Posterior cingulate gyrus (tissue), 11 donors: ENCODE measurements around the gene OR2AP1.
"Not testable (repeated sequence)": the region's sequence is repeated elsewhere in the genome, so short reads cannot be mapped to it uniquely, and the experiment has no call there.

Source experiments
- DNase-seq, 10 donors: peaks; one replicate each; pipeline versions ENCODE4 v3.0.0 to v3.0.0-alpha.2; 2020 to 2021; ENCODE audit warnings: mixed read lengths in 3 of 10
- intact Hi-C: fragments of 100-400 bp; cut with DNase I; formaldehyde crosslinking; loops from one replicate; pipeline ENCODE4 v1.15.1; 2023

OR2AP1 gene

DNA sequence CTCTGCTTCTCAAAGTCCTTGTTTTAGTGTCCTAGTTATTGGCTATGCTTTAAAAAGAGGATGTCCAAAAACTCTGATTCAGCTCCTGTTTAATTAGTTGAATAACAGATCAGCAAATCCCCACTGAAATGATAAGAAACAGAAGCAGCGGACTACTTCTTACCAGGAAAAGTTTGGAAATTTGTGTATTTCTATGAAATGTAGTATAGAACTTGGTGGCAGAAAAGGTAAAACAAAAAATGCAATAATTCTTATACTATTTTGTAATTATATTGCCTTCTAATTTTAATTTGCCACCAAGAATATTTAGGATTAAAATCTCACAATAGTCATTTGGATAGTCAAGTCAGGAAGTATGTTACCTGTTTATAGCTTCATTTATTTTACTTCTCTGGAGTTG lies at the start of gene OR2AP1:
OR2AP1 (plus strand) TSS at position 301 of the 400 bp plus-strand sequence. CDS start 1,947 bp downstream, outside the sequence.
- no peak for DNase-seq
- intact Hi-C loops = no loop called here

DNA sequence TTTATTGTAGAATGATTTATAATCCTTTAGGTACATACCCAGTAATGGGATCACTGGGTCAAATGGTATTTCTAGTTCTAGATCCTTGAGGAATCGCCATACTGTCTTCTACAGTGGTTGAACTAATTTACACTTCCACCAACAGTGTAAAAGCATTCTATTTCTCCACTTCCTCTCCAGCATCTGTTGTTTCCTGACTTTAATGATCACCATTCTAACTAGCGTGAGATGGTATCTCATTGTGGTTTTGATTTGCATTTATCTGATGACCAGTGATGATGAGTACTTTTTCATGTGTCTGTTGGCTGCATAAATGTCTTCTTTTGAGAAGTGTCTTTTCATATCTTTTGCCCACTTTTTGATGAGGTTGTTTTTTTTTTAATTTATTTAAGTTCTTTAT lies 24.0 kb upstream of the OR2AP1 start:
- DNase-seq, intact Hi-C loops: not testable (repeated sequence)

GRCh38 chr12:55548756-55549155 lies 23.5 kb upstream of the OR2AP1 start:
- intact Hi-C loops = no loop called here
- DNase-seq = no peak

GRCh38 chr12:55549302-55549701 lies 23.0 kb upstream of the OR2AP1 start, which contains the start of gene OR6C4:
Gene OR6C4 (plus strand): TSS chr12:55549602. CDS start chr12:55551227, 1,625 bp downstream.
- DNase-seq = no peak
- intact Hi-C loops = no loop called here

GRCh38 chr12:55554296-55554695 lies 18.0 kb upstream of the OR2AP1 start:
- no peak for DNase-seq
- intact Hi-C loops = no loop called here

DNA sequence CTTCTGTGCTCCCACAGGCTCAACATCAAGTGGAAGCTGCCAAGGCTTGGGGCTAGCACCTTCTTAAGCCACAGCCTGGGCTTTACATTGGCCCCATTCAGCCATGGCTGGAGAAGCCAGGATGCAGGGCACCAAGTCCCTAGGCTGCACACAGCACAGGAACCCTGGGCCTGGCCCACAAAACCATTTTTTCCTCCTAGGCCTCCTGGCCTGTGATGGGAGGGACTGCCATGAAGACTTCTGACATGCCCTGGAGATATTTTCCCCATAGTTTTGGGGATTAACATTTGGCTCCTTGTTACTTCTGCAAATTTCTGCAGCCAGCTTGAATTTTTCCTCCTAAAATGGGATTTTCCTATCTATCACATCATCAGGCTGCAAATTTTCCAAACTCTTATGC lies 2.2 kb upstream of the OR2AP1 start:
- DNase-seq, intact Hi-C loops: not testable (repeated sequence)

DNA sequence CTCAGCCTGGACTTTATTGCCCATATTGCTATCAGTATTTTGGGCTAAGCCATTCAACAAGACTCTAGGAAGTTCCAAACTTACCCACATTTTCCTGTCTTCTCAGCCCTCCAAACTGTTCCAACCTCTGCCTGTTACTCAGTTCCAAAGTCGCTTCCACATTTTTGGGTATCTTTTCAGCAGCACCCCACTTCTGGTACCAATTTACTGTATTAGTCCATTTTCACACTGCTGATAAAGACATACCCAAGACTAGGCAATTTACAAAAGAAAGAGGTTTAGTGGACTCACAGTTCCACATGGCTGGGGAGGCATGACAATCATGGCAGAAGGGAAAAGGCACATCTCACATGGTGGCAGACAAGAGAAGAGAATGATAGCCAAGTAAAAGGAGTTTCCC lies 1.6 kb upstream of the OR2AP1 start:
- intact Hi-C loops, DNase-seq: not testable (repeated sequence)

DNA sequence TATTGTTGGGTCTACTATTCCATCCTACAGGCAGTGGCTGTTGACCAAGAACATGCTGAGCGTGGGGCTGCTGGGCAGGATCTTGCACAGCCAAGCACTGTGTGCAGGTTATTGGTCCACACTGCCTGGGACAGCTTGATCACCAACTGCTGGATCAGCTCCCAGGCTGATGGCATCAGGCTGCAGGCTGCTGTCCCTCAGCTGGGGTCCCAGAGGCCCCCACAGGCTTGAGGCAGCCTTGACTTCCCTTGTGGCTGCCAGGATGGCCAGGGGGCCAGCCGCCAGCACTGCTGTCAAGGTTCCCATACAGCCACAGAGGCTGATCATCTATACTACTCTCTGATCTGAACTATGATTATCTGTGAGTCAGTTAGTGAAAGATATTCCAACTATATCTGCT lies 9.8 kb downstream of the OR2AP1 start:
- peak in 1 of 10 donors; percentile 70 for DNase-seq
- intact Hi-C loops = no loop called here

DNA sequence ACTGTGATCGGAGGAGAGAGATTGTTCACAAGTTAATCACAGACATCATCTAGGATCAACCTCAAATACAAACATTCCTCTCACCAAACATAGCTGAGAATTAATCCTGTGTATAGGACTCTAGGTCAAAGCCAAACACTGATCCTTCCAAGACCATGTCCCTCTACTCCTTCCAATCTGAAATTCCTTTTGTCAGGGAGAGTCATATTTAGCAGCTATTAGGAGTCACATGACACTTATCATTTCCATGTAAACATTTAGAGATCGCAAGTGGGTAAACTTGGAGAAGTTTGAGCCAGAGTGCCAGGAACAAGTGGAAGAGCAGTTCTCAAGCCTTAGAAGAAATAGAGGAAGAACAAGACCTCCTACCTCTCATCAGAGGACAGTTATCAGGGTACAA lies 13.5 kb downstream of the OR2AP1 start:
- no peak for DNase-seq
- intact Hi-C loops = no loop called here

GRCh38 chr12:55590152-55590551 lies 17.9 kb downstream of the OR2AP1 start:
- intact Hi-C loops = not testable (repeated sequence)

GRCh38 chr12:55607821-55608594 lies 35.7 kb downstream of the OR2AP1 start:
- no peak for DNase-seq
- intact Hi-C loops = no loop called here

More at GRCh38 chr12:55590152-55590551, 17.9 kb downstream of the OR2AP1 start:
- not testable (repeated sequence) for DNase-seq

GRCh38 chr12:55610598-55610997 lies 38.3 kb downstream of the OR2AP1 start:
- DNase-seq = no peak
- intact Hi-C loops = no loop called here

DNA sequence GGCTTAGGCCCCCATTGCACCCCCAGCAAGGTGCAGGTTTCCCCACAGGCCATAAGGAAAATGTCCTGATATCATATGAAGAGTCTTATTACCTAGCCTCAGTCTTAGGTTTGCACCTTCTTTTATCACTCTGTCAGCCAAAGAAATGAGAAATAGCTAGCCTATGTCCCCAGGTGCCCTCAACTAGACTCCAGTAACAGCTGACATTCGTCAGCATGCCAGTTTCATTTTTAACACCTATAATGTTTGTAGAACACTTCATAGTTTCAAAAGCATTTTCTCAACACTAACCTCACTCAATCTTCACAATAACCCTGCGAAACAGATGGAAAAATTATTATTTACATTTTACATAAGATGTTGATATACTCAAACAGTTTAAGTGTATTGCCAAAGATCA lies 40.4 kb downstream of the OR2AP1 start:
- intact Hi-C loops = no loop called here
- DNase-seq = no peak

- intact Hi-C loops = no loop called here
- no peak for DNase-seq
Observed at GRCh38 chr12:55614764-55615163, 42.5 kb downstream of the OR2AP1 start.

GRCh38 chr12:55619354-55620138 lies 47.3 kb downstream of the OR2AP1 start:
- peak in 1 of 10 donors; percentile 4 for DNase-seq
- intact Hi-C loops = loop anchor here (1.0 kb wide), 1 partner anchor 430 kb away; no protein-coding TSS in a partner anchor

DNA sequence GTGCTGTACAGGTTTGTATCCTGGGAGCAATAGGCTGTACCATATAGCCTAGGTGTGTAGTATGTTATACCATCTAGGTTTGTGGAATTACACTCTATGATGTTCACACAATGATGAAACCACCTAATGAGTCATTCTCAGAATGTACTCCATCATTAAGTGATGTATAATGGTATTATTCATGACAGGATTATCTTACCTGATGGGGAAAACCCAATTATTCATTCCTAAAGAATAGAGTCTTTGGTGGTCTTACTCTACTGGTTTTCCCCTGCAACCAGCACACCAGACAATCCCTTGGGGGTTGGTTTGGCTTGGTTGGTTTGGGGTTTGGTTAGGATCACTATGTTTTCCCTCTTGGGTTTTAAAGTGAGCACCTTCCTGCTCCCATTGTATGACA lies 51.8 kb downstream of the OR2AP1 start:
- intact Hi-C loops = no loop called here
- no peak for DNase-seq
